Stimulated activated naive CD4-positive, alpha-beta T cell treated with Interleukin-2 at 50 U/mL for 16 hours (primary cell): ENCODE data around the gene MAP3K10.
"Not testable (repeated sequence)": the region's sequence is repeated elsewhere in the genome, so short reads cannot be mapped to it uniquely, and the experiment has no call there.

Experiments used
- DNase-seq: peaks from one replicate; lab custom pipeline; 2025; lab: John Stamatoyannopoulos, UW

MAP3K10 gene

GRCh38 chr19:40190891-40191835, at the start of gene MAP3K10:
MAP3K10 (plus strand) TSS chr19:40191426; CDS start chr19:40192032, 606 bp downstream.
- peak; percentile 80 for DNase-seq

GRCh38 chr19:40141551-40141950, 49.7 kb upstream of the MAP3K10 start:
- DNase-seq, result no peak

DNA sequence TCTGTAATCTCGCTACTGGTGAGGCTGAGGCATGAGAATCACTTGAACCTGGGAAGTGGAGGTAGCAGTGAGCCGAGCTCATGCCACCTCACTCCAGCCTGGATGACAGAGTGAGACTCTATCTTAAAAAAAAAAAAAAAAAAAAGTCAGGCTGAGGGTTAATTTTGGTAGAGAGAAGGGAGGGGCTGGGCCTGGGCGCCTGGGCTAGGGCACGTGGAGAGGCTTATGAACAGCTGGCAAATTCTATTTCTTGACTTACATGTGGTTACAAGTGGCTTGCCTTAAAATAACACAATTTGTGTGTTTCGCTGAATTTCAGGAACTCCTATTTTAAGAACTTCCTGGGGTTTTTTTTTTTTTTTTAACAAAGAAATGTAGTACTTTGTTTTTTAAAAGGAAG, 47.6 kb upstream of the MAP3K10 start:
- DNase-seq, result peak; percentile 20

DNA sequence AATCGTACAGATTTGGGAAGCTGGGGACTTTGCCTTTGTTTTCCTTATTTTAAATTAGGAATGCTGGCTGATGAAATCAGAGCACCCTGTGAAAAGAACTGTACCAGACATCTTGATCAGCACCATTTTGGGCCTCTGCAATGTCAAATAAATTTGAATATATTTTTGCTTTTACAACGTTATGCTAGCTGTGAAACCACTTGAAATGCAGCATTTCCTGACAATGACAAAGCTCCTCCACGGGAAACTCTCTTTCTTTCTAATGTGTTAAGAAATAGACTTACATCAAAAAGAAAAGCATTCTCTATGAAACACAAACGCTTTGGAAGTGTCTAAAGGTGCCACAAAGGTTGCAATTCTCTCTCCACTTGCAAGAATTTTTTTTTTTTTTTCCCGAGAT, 47.1 kb upstream of the MAP3K10 start:
- no peak for DNase-seq

DNA sequence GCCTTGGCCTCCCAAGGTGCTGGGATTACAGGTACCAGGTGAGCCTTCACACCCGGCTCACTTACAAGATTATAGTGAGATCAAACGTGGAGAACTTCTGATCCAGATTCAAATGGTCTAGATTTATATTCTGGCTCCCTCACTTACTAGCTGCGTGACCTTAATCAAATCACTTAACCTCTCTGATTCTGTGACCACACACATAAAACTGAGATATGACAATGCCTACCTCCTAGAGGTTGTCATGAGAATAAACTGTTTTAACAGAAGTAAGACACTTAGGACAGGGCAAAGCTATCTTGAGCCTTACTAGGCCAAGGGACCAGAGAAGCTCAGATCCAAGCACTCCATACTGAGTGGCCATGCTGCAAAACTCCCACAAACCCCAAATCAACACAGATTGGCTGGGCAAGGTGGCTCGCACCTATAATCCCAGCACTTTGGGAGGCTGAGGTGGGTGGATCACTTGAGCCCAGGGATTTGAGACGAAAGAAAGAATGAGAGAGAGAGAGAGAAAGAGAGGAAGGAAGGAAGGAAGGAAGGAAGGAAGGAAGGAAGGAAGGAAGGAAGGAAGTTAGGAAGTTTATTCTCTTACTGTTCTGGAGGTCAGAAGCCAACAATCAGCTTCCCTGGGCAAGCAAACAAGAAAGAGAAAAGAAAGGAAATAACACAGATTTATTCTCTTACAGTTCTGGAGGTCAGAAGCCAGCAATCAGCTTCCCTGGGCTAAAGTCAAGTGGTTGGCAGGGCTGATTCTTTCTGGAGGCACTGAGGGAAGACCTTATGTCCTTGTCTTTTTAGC, 46.1 kb upstream of the MAP3K10 start:
- no peak for DNase-seq

DNA sequence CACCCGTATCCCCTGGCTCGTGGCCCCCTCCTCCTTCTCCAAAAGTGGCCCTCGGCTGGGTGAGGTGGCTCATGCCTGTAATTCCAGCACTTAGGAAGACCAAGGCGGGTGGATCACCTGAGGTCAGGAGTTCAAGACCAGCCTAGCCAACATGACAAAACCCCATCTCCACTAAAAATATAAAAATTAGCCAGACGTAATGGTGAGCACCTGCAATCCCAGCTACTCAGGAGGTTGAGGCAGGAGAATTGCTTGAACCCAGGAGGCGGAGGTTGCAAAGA, 45.5 kb upstream of the MAP3K10 start:
- not testable (repeated sequence) for DNase-seq

DNA sequence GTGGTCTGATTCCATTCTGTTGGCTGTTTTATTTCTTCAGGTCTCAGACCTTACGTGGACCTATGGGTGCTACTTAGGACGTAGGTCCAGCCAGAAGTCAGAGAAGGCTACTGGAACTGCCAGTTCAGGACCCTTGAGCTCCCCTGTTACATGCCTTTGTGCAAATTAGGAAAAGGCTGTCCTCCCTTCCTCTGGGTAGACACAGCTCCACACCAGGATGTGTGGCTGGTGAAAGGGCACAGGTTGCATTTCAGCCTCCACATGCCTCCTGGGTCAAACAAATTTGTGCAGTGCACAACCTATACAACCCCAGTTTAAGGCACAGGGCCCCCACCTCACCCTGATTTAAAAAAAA, 43.9 kb upstream of the MAP3K10 start:
- DNase-seq, result no peak

- DNase-seq, result no peak
These were observed 43.4 kb upstream of the MAP3K10 start for GRCh38 chr19:40147693-40148347.

- no peak for DNase-seq
These were observed 41.7 kb upstream of the MAP3K10 start for GRCh38 chr19:40149501-40149900.

DNA sequence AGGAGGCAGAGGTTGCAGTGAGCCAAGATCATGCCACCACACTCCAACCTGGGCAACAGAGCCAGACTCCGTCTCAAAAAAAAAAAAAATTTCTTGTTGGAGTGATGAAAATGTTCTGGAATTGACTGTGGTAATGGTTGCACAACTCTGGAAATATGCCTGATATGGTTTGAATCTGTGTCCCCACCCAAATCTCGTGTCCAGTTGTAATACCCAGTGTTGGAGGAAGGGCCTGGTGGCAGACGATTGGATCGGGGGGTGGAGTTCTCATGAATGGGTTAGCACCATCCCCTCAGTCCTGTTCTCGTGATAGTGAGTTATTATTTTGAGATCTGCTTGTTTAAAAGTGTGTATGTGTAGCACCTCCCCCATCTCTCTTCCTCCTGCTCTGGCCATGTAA, 41.1 kb upstream of the MAP3K10 start:
- DNase-seq, result no peak

DNA sequence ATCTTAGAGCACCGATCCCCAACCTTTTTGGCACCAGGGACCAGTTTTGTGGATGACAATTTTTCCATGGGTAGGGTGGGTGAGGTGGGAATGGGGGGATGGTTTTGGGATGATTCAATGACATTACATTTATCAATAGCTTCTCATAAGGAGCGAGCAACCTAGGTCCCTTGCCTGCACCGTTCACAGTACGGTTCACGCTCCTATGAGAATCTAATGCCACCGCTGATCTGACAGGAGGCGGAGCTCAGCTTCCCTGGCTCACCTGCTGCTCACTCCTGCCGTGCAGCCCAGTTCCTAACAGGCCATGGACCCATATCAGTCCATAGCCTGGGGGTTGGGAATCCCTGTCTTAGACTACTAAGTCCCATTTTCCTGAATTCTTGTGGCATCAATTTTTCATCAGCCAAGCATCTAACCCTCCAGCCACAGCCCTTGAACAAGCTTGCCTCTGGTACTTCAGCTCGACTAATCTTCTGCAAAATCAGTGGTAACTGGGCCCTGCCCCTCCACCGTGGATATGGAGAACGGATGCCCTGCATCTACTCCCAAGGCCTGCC, 37.0 kb upstream of the MAP3K10 start:
- DNase-seq, result no peak

DNA sequence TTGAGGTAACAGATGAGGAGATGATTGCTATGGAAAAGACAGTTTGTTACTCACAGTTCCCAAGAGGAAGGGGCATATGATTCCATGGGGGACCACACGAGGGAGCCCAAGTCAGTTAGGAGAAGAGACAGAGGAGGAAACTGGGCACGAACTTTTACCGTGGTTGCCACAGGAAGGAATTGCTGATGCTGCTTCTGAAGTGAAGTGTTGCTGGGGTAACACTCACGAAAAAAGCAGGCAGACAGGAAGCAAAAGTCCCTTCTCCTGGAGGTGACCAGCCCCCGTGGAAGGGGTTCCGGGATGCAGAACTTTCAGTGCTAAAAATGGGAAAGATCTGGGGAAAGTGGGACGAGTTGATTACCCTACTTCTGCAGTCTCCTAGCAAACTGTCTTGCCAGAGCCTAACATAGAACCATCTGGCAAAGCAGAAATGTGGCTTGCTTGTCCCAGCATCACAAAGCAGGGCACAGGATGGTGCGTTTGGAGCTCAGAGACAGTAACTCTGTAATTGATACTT, 35.4 kb upstream of the MAP3K10 start:
- no peak for DNase-seq

DNA sequence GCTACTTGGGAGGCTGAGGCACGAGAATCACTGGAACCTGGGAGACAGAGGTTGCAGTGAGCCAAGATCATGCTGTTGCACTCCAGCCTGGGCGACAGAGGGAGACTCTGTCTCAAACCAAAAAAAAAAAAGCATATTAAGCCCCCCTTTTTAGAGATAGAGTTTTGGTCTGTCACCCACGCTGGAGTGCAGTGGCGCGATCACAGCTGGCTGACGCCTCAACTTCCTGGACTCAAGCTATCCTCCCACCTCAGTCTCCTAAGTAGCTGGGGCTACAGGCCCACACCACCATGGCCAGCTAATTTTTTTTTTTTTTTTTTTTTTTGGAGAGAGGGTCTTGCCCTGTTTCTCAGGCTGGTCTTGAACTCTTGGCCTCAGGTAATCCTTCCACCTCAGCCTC, 34.2 kb upstream of the MAP3K10 start:
- no peak for DNase-seq

DNA sequence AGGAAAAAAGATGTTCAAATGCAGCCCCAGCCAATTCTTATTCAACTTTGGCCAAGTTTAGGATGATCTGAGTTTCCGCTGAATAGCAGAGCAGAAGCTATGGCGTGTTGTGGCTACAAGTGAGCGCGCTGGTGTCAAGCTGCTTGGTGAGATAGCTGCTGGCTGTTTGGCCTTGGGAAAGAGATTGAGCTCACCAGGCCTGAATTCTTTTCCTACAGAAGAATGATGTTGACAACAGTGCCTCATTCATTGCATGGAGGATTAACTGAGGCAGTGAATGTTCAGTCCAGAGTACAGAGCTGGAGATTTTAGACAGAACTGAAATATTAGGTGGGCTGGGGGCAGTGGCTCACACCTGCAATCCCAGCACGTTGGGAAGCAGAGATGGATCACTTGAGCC, 31.5 kb upstream of the MAP3K10 start:
- no peak for DNase-seq

DNA sequence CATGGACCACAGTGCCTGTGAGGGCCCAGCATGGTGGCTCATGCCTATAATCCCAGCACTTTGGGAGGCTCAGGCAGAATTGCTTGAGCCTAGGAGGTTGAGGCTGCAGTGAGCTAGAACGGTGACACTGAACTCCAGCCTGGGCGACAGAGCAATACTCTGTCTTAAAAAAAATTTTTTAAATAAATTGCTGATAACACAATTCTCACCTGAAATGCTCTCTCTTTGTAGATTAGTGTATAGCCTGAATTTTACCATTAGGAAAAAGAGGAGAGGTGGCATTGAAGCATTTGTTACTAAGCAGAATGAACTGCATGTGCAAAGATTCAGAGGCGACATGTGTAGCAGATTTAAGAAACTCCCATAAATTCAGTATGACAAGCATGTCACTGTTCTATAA, 29.1 kb upstream of the MAP3K10 start:
- DNase-seq, result no peak

GRCh38 chr19:40163541-40164129, 27.6 kb upstream of the MAP3K10 start:
- no peak for DNase-seq

- DNase-seq, result peak; percentile 23
These were observed 25.8 kb upstream of the MAP3K10 start for GRCh38 chr19:40165362-40165937.

GRCh38 chr19:40169482-40170302, 21.5 kb upstream of the MAP3K10 start:
- not testable (repeated sequence) for DNase-seq

DNA sequence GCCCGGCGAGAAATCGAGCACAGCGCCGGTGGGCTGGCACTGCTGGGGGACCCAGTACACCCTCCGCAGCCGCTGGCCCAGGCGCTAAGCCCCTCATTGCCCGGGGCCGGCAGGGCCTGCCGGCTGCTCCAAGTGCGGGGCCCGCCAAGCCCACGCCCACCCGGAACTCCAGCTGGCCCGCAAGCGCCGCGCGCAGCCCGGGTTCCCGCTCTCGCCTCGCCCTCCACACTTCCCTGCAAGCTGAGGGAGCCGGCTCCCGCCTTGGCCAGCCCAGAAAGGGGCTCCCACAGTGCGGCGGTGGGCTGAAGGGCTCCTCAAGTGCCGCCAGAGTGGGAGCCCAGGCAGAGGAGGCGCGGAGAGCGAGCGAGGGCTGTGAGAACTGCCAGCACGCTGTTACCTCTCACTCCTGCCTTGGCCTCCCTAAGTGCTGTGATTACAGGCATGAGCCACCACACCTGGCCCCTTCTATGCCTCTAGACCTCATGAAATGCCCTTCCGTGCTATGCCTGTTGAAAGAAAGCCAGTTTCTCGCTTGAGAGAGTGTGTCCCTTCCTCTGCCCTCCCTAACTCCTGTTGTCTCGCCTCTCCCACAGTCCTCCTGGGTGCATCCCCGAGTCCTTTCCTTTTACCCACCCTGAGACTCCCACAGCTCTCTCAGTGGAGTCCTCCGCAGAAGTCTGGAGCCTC, 20.8 kb upstream of the MAP3K10 start:
- DNase-seq, result not testable (repeated sequence)

DNA sequence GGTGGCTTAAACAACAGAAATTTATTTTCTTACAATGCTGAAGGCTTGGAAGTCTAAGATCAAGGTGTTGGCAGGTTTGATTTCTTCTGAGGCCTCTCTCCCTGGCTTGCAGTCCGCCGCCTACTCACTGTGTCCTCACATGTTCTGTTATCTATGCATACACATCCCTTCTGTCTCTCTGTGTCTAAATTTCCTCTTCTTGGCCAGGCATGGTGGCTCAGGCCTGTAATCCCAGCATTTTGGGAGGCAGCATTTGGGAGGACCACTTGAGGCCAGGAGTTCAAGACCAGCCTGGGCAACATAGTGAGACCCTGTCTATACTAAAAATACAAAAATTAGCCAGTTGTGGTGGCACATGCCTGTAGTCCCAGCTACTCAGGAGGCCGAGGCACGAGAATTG, 19.9 kb upstream of the MAP3K10 start:
- not testable (repeated sequence) for DNase-seq
